Gastrocnemius medialis (tissue), 4 donors: ENCODE data around the gene NCSTN.

ENCODE experiments used
- CTCF ChIP-seq, 5 experiments: fragments of 450-650 bp in 3 of 5; fragments of 200-600 bp in 2 of 5; sonication (generic) in 2 of 5; IDR thresholded peaks in 4 of 5; conservative IDR thresholded peaks in 1 of 5; 1 replicate in 4 of 5; 2 replicates in 1 of 5; pipeline ENCODE4 v1.5.1; 2016 to 2019; ENCODE audit warnings: antibody characterized with exemption in 5 of 5, mild to moderate bottlenecking in 3 of 5, moderate library complexity in 3 of 5
- POLR2A ChIP-seq, 2 donors: fragments of 450-650 bp; IDR thresholded peaks; one replicate each; pipeline ENCODE4 v1.6.1; 2017; ENCODE audit warnings: antibody characterized with exemption in 2 of 2, mild to moderate bottlenecking in 2 of 2, moderate library complexity in 2 of 2

GRCh38 chr1:160397651-160398050 is 54.5 kb downstream of the NCSTN start:
- no peak for TF ChIP-seq CTCF (IDR thresholded peaks at IDR 0.05 in 4 of 5, conservative IDR thresholded peaks at IDR 0.05 in 1 of 5)
- TF ChIP-seq POLR2A (IDR thresholded peaks at IDR 0.05) = no peak
